Natural killer cell (primary cell): ENCODE data around the gene STX8. TPM values are rescaled to one million over a fixed set of nuclear protein-coding genes. Genes with fewer than 3 reads are reported as not detected.

ENCODE experiments used
- ATAC-seq, 3 donors: fragments of 150-1000 bp in 2 of 3; fragments of 200-7000 bp in 1 of 3; cut with Tn5 transposase; 1 replicate in 1 of 3; 2 replicates in 2 of 3; pipeline ENCODE4 v1.10.0; 2021; ENCODE audit warnings: mild to moderate bottlenecking in 2 of 3, moderate library complexity in 2 of 3
- DNase-seq, 2 donors: peaks; one replicate each; pipeline versions ENCODE4 v3.0.0 to v3.0.0-alpha.2; 2013 to 2021; ENCODE audit warnings: mixed read lengths in 1 of 2
- H3K27ac ChIP-seq: one replicate; pipeline ENCODE4 v1.5.1; 2013; ENCODE audit warnings: mild to moderate bottlenecking, low read length
- H3K27me3 ChIP-seq: one replicate; pipeline ENCODE4 v1.6.1; 2013; ENCODE audit warnings: low read length; ENCODE audit not compliant: control insufficient read depth, insufficient read depth
- H3K36me3 ChIP-seq: one replicate; pipeline ENCODE4 v1.6.1; 2013; ENCODE audit warnings: low read length; ENCODE audit not compliant: control insufficient read depth, insufficient read depth
- H3K4me1 ChIP-seq: one replicate; pipeline ENCODE4 v1.6.1; 2013; ENCODE audit warnings: low read length; ENCODE audit not compliant: control insufficient read depth, insufficient read depth
- H3K4me3 ChIP-seq: one replicate; pipeline ENCODE4 v1.5.1; 2013; ENCODE audit warnings: low read length
- H3K9me3 ChIP-seq: one replicate; pipeline ENCODE4 v1.6.1; 2013; ENCODE audit warnings: low read length; ENCODE audit not compliant: control insufficient read depth, insufficient read depth
- H3K27ac Mint-ChIP-seq, 2 donors: one replicate each; pipeline ENCODE4 v1.8.0; 2022; ENCODE audit warnings: mild to moderate bottlenecking in 2 of 2, mixed read lengths in 2 of 2, moderate library complexity in 1 of 2
- H3K27me3 Mint-ChIP-seq, 2 donors: one replicate each; pipeline ENCODE4 v1.8.0; 2022; ENCODE audit warnings: low read depth in 2 of 2, mixed read lengths in 2 of 2
- H3K36me3 Mint-ChIP-seq: one replicate; pipeline ENCODE4 v1.8.0; 2022; ENCODE audit warnings: mixed read lengths
- H3K4me1 Mint-ChIP-seq, 2 donors: one replicate each; pipeline ENCODE4 v1.8.0; 2022; ENCODE audit warnings: mixed read lengths in 2 of 2
- H3K4me3 Mint-ChIP-seq: one replicate; pipeline ENCODE4 v1.8.0; 2022; ENCODE audit warnings: mild to moderate bottlenecking, moderate library complexity, mixed read lengths
- H3K9me3 Mint-ChIP-seq, 2 donors: one replicate each; pipeline ENCODE4 v1.8.0; 2022; ENCODE audit warnings: mixed read lengths in 2 of 2
- WGBS: methylation state at CpG from one replicate; pipeline ENCODE4 v1.1.7; 2013; ENCODE audit warnings: missing lambda C conversion rate; ENCODE audit not compliant: insufficient coverage; 5-methylcytosine and 5-hydroxymethylcytosine counted together
- intact Hi-C: fragments of 100-400 bp; cut with micrococcal nuclease; formaldehyde crosslinking; loops from one replicate; pipeline ENCODE4 v1.14.2; 2022
- total RNA-seq, 4 donors: library from RNA; stranded (reverse); fragments of 120-200 nt in 1 of 4; gene quantifications; one replicate each; pipeline versions ENCODE4 v1.2.3 to v1.2.4, GENCODE V29; 2013 to 2022
- TF ChIP-seq, protein P1 (sequence below): fragments of 200-600 bp; IDR thresholded peaks from one replicate; pipeline ENCODE4 v1.8.0; 2022; ENCODE audit warnings: antibody characterized with exemption

The STX8 gene
- total RNA-seq, 3 donors from 2014 or later (not counting 1 experiment from before 2014, with no cell fraction given), result 96.3 to 141 (median 120) TPM

DNA sequence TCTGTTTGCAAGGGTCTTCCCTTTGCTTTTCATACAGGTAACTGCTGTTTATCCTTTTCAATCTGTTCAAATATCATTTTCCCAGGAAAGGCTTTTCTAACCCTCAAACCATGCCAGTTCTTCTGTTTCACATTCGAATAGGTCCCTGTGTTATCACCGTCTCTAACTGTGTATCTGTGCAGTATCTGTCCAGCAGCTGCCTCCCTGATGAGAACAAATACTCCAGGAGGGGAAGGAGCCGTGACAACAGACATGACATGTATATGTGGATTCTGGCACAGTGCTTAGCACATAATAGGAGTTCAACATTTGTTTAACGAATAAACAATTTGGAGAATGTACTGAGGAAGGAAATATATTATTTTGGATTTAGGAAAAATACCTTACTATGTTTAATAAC is 95.7 kb downstream of the STX8 start:
- H3K4me3 Mint-ChIP-seq, result no peak overlapping the region
- Histone ChIP-seq H3K36me3 (peaks cover 4% of the 10 kb centered on the region), H3K4me1 (no peaks in the 10 kb centered on the region), H3K4me3 (no peak overlapping the region), H3K27me3 (no peaks in the 10 kb centered on the region), H3K27ac (no peak overlapping the region), H3K9me3 (no peaks in the 10 kb centered on the region)
- ATAC-seq, result no peak
- H3K27me3 Mint-ChIP-seq, result no peaks in the 10 kb centered on the region
- TF ChIP-seq, protein P1, sequence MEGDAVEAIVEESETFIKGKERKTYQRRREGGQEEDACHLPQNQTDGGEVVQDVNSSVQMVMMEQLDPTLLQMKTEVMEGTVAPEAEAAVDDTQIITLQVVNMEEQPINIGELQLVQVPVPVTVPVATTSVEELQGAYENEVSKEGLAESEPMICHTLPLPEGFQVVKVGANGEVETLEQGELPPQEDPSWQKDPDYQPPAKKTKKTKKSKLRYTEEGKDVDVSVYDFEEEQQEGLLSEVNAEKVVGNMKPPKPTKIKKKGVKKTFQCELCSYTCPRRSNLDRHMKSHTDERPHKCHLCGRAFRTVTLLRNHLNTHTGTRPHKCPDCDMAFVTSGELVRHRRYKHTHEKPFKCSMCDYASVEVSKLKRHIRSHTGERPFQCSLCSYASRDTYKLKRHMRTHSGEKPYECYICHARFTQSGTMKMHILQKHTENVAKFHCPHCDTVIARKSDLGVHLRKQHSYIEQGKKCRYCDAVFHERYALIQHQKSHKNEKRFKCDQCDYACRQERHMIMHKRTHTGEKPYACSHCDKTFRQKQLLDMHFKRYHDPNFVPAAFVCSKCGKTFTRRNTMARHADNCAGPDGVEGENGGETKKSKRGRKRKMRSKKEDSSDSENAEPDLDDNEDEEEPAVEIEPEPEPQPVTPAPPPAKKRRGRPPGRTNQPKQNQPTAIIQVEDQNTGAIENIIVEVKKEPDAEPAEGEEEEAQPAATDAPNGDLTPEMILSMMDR, result no peak
- no peaks in the 10 kb centered on the region for H3K36me3 Mint-ChIP-seq
- intact Hi-C loops, result no loop called here
- WGBS, result 89% methylated on average over 3 of the region's 4 CpGs
- peak overlapping the region; percentile 5 to 39 for H3K27ac Mint-ChIP-seq
- no peaks in the 10 kb centered on the region for H3K9me3 Mint-ChIP-seq
- H3K4me1 Mint-ChIP-seq, result peaks cover 16 to 26% of the 10 kb centered on the region in 2 donors
- DNase-seq, result no peak

DNA sequence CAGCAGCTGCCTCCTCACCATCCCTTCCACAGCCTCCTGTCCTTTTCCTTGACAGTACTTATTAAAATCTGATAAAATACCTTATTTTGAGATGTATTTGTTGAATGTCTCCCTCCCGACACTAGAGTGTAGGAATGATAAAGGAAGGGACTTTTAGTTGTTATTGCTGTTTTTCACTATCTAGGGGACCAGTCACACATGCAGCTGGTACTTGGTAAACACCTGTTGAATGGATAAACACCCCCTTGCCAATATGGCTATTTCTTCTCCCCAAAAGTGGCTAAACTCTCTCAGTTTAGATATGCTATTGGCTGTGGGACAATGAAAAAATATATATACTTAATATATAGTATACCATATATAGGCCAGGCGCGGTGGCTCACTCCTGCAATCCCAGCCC is 96.7 kb downstream of the STX8 start:
- TF ChIP-seq, protein P1, result no peak
- no peak for ATAC-seq
- Mint-ChIP-seq H3K4me3 (no peak overlapping the region), H3K9me3 (no peaks in the 10 kb centered on the region), H3K4me1 (peaks cover 18 to 19% of the 10 kb centered on the region in 2 donors), H3K36me3 (no peaks in the 10 kb centered on the region), H3K27ac (peak overlapping the region; percentile 55 to 58), H3K27me3 (no peaks in the 10 kb centered on the region)
- DNase-seq, result no peak
- H3K27ac ChIP-seq, result no peak overlapping the region
- H3K36me3 ChIP-seq, result peaks cover 4% of the 10 kb centered on the region
- intact Hi-C loops, result no loop called here
- H3K9me3 ChIP-seq, result no peaks in the 10 kb centered on the region
- no peaks in the 10 kb centered on the region for H3K4me1 ChIP-seq
- H3K27me3 ChIP-seq, result no peaks in the 10 kb centered on the region
- 89% methylated on average over 1 of the region's 3 CpGs for WGBS
- no peak overlapping the region for H3K4me3 ChIP-seq

DNA sequence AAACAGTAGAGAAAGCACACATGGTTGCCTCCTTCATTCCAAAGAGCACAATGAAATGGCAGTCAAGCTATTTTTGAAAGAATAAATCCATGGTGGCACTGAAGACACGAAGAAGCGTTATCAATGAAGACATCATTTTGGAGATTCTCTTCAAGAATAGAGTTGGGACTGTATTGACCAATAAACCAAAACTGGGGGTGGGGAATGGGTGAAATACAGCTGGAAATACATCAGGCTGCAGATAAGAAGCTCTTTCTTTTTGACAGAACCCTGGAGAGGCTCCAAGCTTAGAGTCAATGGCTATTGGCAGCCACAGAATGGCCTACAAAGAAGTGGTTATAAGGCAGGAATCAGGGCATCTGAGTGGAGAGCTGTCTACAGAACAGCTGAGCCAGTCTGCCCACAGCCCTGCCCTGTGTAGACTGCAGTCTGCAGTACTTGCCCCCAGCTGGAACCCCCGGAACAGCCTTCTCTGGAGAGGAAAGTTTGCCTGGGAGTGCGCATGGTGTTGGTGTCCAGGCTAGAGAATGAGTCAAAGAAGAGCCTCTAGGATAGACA is 100.4 kb downstream of the STX8 start:
- whole genome bisulfite sequencing, result 96% methylated on average over 4 of the region's 4 CpGs
- H3K27me3 Mint-ChIP-seq, result no peaks in the 10 kb centered on the region
- no peak overlapping the region for H3K4me3 ChIP-seq
- no peaks in the 10 kb centered on the region for H3K27me3 ChIP-seq
- H3K4me1 ChIP-seq, result peaks cover 21% of the 10 kb centered on the region
- H3K27ac ChIP-seq, result no peak overlapping the region
- H3K9me3 Mint-ChIP-seq, result no peaks in the 10 kb centered on the region
- TF ChIP-seq, protein P1, result no peak
- intact Hi-C loops, result no loop called here
- ATAC-seq, result no peak
- no peak overlapping the region for H3K27ac Mint-ChIP-seq
- peaks cover 4% of the 10 kb centered on the region for H3K36me3 ChIP-seq
- H3K4me1 Mint-ChIP-seq, result peaks cover 29 to 34% of the 10 kb centered on the region in 2 donors
- no peak for DNase-seq
- H3K36me3 Mint-ChIP-seq, result no peaks in the 10 kb centered on the region
- no peaks in the 10 kb centered on the region for H3K9me3 ChIP-seq
- no peak overlapping the region for H3K4me3 Mint-ChIP-seq

DNA sequence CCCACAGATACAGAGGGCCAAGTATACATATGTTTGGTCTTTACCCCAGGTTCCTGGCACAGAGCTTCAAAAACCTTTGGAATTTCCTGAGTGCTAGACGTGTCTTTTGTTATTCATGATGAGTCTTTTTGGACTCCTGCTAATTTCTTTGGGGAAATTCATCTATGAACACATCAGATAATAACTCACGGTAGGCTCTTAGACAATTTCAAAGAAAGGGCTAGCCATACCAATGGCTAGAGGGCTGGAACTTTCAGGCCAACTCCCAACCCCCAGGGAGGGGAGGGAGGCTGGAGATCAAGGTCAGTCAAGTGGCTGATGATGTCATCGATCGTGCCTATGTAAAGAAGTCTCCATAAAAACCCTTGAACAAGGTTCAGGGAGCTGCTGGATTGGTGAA is 101.9 kb downstream of the STX8 start:
- intact Hi-C loops, result no loop called here
- Histone ChIP-seq H3K4me1 (peaks cover 30% of the 10 kb centered on the region), H3K4me3 (no peak overlapping the region), H3K27ac (no peak overlapping the region), H3K27me3 (no peaks in the 10 kb centered on the region), H3K36me3 (peaks cover 4% of the 10 kb centered on the region), H3K9me3 (no peaks in the 10 kb centered on the region)
- Mint-ChIP-seq H3K27me3 (no peaks in the 10 kb centered on the region), H3K4me1 (peaks cover 35 to 39% of the 10 kb centered on the region in 2 donors), H3K27ac (peak overlapping the region in 1 of 2 donors; percentile 88), H3K36me3 (no peaks in the 10 kb centered on the region), H3K9me3 (no peaks in the 10 kb centered on the region), H3K4me3 (no peak overlapping the region)
- WGBS, result 100% methylated on average over 3 of the region's 4 CpGs
- TF ChIP-seq, protein P1, result no peak
- DNase-seq (no peak), ATAC-seq (no peak)
